Measurements from ENCODE around the gene ISX.

The ISX gene

DNA sequence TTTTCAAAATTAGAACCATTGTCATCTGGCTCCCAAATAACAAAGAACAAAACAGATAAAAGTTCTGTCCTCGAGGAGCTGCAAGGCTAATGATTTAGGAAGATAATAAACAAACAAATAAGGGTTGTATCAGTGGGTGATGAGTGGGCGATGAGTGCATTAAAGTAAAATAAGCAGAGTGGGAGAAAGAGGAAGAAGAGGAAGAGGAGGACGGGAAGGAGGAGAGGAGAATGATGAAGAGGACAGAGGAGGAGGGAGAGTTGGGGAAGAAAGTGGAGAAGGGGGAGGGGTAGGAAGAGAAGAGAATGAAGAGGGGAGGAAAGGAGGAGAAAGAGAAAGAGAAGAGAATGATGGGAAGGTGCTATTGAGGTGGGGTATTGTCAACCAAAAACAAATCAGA lies 33.4 kb upstream of the ISX start:
- no peak for DNase-seq (ENCODE audit: low read depth, low spot score)
- Histone ChIP-seq H3K36me3 (ENCODE audit: insufficient read depth, low read length) (no peaks in the 10 kb centered on the region), H3K27ac (no peak overlapping the region), H3K4me3 (no peak overlapping the region), H3K9me3 (ENCODE audit: low read depth, low read length) (no peaks in the 10 kb centered on the region), H3K9ac (ENCODE audit: insufficient read length) (no peak overlapping the region)
- TF ChIP-seq POLR2AphosphoS5 (IDR thresholded peaks at IDR 0.05; ENCODE audit: borderline replicate concordance, low read depth, low read length) (no peak), EZH2 (IDR thresholded peaks at IDR 0.05) (no peak), FOXP2 (optimal IDR thresholded peaks at IDR 0.05; ENCODE audit: control extremely low read depth, extremely low read length, insufficient read depth) (no peak)

GRCh38 chr22:35033635-35034296 lies 32.2 kb upstream of the ISX start:
- no peak overlapping the region for H3K27ac ChIP-seq
- DNase-seq (ENCODE audit: low read depth, low spot score), result no peak
- no peak for TF ChIP-seq EZH2 (IDR thresholded peaks at IDR 0.05)
- no peak for TF ChIP-seq FOXP2 (optimal IDR thresholded peaks at IDR 0.05; ENCODE audit: control extremely low read depth, extremely low read length, insufficient read depth)
- no peak for TF ChIP-seq POLR2AphosphoS5 (IDR thresholded peaks at IDR 0.05; ENCODE audit: borderline replicate concordance, low read depth, low read length)
- H3K36me3 ChIP-seq (ENCODE audit: insufficient read depth, low read length), result no peaks in the 10 kb centered on the region
- H3K9ac ChIP-seq (ENCODE audit: insufficient read length), result no peak overlapping the region
- H3K9me3 ChIP-seq (ENCODE audit: low read depth, low read length), result no peaks in the 10 kb centered on the region
- no peak overlapping the region for H3K4me3 ChIP-seq

DNA sequence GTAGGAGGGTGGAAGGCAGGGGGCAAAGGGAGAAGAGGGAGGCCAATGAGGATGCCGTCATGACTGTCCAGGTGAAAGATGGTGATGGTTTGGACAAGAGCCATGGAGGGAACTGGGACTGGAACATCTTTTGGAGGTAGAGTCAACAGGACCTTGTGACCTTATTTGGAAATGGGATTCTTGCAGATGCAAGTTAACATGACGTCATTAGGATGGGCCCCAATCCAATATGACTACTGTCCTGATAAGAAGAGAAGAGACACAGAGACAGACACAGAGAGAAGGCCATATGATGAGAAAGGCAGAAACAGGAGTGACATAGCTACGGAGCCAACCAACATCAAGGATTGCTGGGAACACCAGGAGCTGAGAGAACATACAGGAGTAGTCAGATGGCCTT lies 31.0 kb upstream of the ISX start:
- TF ChIP-seq FOXP2 (optimal IDR thresholded peaks at IDR 0.05; ENCODE audit: control extremely low read depth, extremely low read length, insufficient read depth) (no peak), EZH2 (IDR thresholded peaks at IDR 0.05) (no peak), POLR2AphosphoS5 (IDR thresholded peaks at IDR 0.05; ENCODE audit: borderline replicate concordance, low read depth, low read length) (no peak)
- no peaks in the 10 kb centered on the region for H3K9me3 ChIP-seq (ENCODE audit: low read depth, low read length)
- H3K9ac ChIP-seq (ENCODE audit: insufficient read length), result no peak overlapping the region
- no peak overlapping the region for H3K4me3 ChIP-seq
- H3K36me3 ChIP-seq (ENCODE audit: insufficient read depth, low read length), result no peaks in the 10 kb centered on the region
- DNase-seq (ENCODE audit: low read depth, low spot score), result no peak
- H3K27ac ChIP-seq, result no peak overlapping the region

DNA sequence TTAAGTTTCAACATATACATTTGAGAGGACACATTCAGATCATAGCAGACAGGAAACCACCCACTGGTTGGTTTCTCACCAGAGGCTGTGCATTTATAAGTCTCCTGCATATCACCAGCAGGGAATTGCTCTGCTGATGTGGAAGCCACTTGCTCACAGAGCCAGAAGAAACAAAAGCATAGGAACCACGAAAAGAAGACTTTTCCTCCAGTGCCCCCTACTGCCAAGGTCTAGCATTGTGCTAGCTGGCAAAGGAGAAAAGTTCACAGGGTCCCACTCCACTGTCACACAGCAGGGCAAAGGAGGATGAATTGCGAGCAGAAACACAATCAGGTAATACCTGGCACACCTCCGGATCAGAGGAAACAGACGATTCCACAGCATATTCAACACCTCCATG lies 28.9 kb upstream of the ISX start:
- Histone ChIP-seq H3K9ac (ENCODE audit: insufficient read length) (no peak overlapping the region), H3K36me3 (ENCODE audit: insufficient read depth, low read length) (no peaks in the 10 kb centered on the region), H3K9me3 (ENCODE audit: low read depth, low read length) (no peaks in the 10 kb centered on the region), H3K4me3 (no peak overlapping the region), H3K27ac (no peak overlapping the region)
- TF ChIP-seq POLR2AphosphoS5 (IDR thresholded peaks at IDR 0.05; ENCODE audit: borderline replicate concordance, low read depth, low read length) (no peak), EZH2 (IDR thresholded peaks at IDR 0.05) (no peak), FOXP2 (optimal IDR thresholded peaks at IDR 0.05; ENCODE audit: control extremely low read depth, extremely low read length, insufficient read depth) (no peak)
- DNase-seq (ENCODE audit: low read depth, low spot score), result no peak

GRCh38 chr22:35039625-35040024 lies 26.3 kb upstream of the ISX start:
- TF ChIP-seq EZH2 (IDR thresholded peaks at IDR 0.05) (no peak), POLR2AphosphoS5 (IDR thresholded peaks at IDR 0.05; ENCODE audit: borderline replicate concordance, low read depth, low read length) (no peak), FOXP2 (optimal IDR thresholded peaks at IDR 0.05; ENCODE audit: control extremely low read depth, extremely low read length, insufficient read depth) (no peak)
- Histone ChIP-seq H3K27ac (no peak overlapping the region), H3K9me3 (ENCODE audit: low read depth, low read length) (no peaks in the 10 kb centered on the region), H3K9ac (ENCODE audit: insufficient read length) (no peak overlapping the region), H3K4me3 (no peak overlapping the region), H3K36me3 (ENCODE audit: insufficient read depth, low read length) (no peaks in the 10 kb centered on the region)
- no peak for DNase-seq (ENCODE audit: low read depth, low spot score)

DNA sequence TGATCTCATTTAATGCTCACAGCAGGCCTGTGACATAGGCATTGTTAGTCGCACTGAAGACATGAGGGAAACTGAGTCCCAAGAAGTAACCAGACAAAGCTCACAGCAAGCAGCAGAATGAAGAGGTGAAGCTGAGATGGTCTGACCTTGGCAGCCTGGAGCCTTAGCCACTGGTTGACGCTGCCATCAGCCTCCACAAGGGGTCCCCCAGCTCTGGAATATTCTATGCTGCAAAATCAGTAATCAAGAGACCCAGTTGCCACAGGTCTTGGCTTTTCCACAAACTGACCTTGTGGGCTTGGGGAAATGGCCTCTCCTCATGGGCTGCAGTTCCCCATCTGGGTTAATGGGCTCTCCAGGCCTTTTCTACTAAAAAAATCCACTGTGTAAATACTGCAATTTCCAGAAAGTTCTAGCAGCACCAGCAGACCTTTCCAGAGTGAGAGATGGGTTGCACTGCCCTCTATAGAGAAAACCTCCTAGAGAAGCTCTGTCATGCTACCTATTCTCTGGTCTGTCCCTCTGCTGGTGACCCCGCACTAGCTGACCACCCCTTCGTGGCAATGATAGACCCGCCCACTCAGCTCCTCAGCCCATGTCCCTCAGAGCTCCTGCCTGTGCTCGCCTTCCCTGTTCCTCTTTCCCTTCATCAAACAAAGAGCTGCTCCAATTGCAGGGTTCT lies 22.6 kb upstream of the ISX start:
- TF ChIP-seq POLR2AphosphoS5 (IDR thresholded peaks at IDR 0.05; ENCODE audit: borderline replicate concordance, low read depth, low read length), result no peak
- no peak for TF ChIP-seq EZH2 (IDR thresholded peaks at IDR 0.05)
- no peak for TF ChIP-seq FOXP2 (optimal IDR thresholded peaks at IDR 0.05; ENCODE audit: control extremely low read depth, extremely low read length, insufficient read depth)
- Histone ChIP-seq H3K9ac (ENCODE audit: insufficient read length) (no peak overlapping the region), H3K9me3 (ENCODE audit: low read depth, low read length) (no peaks in the 10 kb centered on the region), H3K27ac (no peak overlapping the region), H3K36me3 (ENCODE audit: insufficient read depth, low read length) (no peaks in the 10 kb centered on the region), H3K4me3 (no peak overlapping the region)
- no peak for DNase-seq (ENCODE audit: low read depth, low spot score)

GRCh38 chr22:35043934-35044319 lies 22.0 kb upstream of the ISX start:
- TF ChIP-seq FOXP2 (optimal IDR thresholded peaks at IDR 0.05; ENCODE audit: control extremely low read depth, extremely low read length, insufficient read depth) (no peak), POLR2AphosphoS5 (IDR thresholded peaks at IDR 0.05; ENCODE audit: borderline replicate concordance, low read depth, low read length) (no peak), EZH2 (IDR thresholded peaks at IDR 0.05) (no peak)
- no peak overlapping the region for H3K27ac ChIP-seq

GRCh38 chr22:35044607-35045390 lies 21.2 kb upstream of the ISX start:
- H3K9me3 ChIP-seq (ENCODE audit: low read depth, low read length), result no peaks in the 10 kb centered on the region
- TF ChIP-seq FOXP2 (optimal IDR thresholded peaks at IDR 0.05; ENCODE audit: control extremely low read depth, extremely low read length, insufficient read depth), result no peak
- TF ChIP-seq POLR2AphosphoS5 (IDR thresholded peaks at IDR 0.05; ENCODE audit: borderline replicate concordance, low read depth, low read length), result no peak
- no peak for TF ChIP-seq EZH2 (IDR thresholded peaks at IDR 0.05)
- H3K36me3 ChIP-seq (ENCODE audit: insufficient read depth, low read length), result no peaks in the 10 kb centered on the region
- no peak overlapping the region for H3K27ac ChIP-seq
- H3K9ac ChIP-seq (ENCODE audit: insufficient read length), result no peak overlapping the region
- H3K4me3 ChIP-seq, result no peak overlapping the region
- no peak for DNase-seq (ENCODE audit: low read depth, low spot score)

More at GRCh38 chr22:35043934-35044319, 22.0 kb upstream of the ISX start:
- H3K9me3 ChIP-seq (ENCODE audit: low read depth, low read length), result no peaks in the 10 kb centered on the region
- H3K4me3 ChIP-seq, result no peak overlapping the region
- H3K9ac ChIP-seq (ENCODE audit: insufficient read length), result no peak overlapping the region
- DNase-seq (ENCODE audit: low read depth, low spot score), result no peak
- no peaks in the 10 kb centered on the region for H3K36me3 ChIP-seq (ENCODE audit: insufficient read depth, low read length)
